Activated CD4-positive, alpha-beta T cell treated with anti-CD3 and anti-CD28 coated beads, Interleukin-2, Interleukin-6, amounts not matched to agents 100 ng/mL and 50 ng/mL, durations not matched to agents 16 hours and 8 hours (primary cell): ENCODE results near the gene DRGX.

Experiments
- DNase-seq: peaks from one replicate; pipeline ENCODE4 v3.0.0-alpha.2; 2020

DRGX gene

GRCh38 chr10:49407552-49408137 lies 11.8 kb upstream of the DRGX start:
- peak; percentile 81 for DNase-seq

- no peak for DNase-seq
Observed at GRCh38 chr10:49407151-49407550, 11.3 kb upstream of the DRGX start.

- DNase-seq: no peak
Observed at GRCh38 chr10:49404321-49404878, 8.5 kb upstream of the DRGX start.

- DNase-seq: no peak
Observed at GRCh38 chr10:49403363-49403762, 7.5 kb upstream of the DRGX start.

- no peak for DNase-seq
Observed at GRCh38 chr10:49400365-49400764, 4.5 kb upstream of the DRGX start.

GRCh38 chr10:49398986-49399385 lies 3.1 kb upstream of the DRGX start:
- no peak for DNase-seq

- DNase-seq: peak; percentile 58
Observed at GRCh38 chr10:49398000-49398861, 2.3 kb upstream of the DRGX start.

GRCh38 chr10:49397036-49397999 lies 1.4 kb upstream of the DRGX start:
- DNase-seq: no peak

- DNase-seq: no peak
Observed at GRCh38 chr10:49396666-49396999, 744 bp upstream of the DRGX start.

- DNase-seq: no peak
Observed at GRCh38 chr10:49394933-49395740, 752 bp downstream of the DRGX start.

- DNase-seq: no peak
Observed at GRCh38 chr10:49393757-49394156, 2.1 kb downstream of the DRGX start.

- DNase-seq: no peak
Observed at GRCh38 chr10:49393301-49393700, 2.6 kb downstream of the DRGX start.

- no peak for DNase-seq
Observed at GRCh38 chr10:49389361-49389933, 6.4 kb downstream of the DRGX start.

GRCh38 chr10:49388161-49388560 lies 7.7 kb downstream of the DRGX start:
- DNase-seq: no peak

- no peak for DNase-seq
Observed at GRCh38 chr10:49387071-49387470, 8.8 kb downstream of the DRGX start.

GRCh38 chr10:49385939-49386922 lies 9.7 kb downstream of the DRGX start:
- DNase-seq: no peak

GRCh38 chr10:49384268-49384953 lies 11.5 kb downstream of the DRGX start:
- DNase-seq: no peak

- DNase-seq: no peak
Observed at GRCh38 chr10:49383853-49384252, 12.0 kb downstream of the DRGX start.

- DNase-seq: no peak
Observed at GRCh38 chr10:49382826-49383225, 13.1 kb downstream of the DRGX start.

- DNase-seq: no peak
Observed at GRCh38 chr10:49382226-49382625, 13.7 kb downstream of the DRGX start.
